Stimulated activated memory B cell treated with anti-CD40 and anti-IgM and Interleukin-4, amounts not matched to agents 10 μg/mL and 1 μg/mL and 100 μg/mL, for 72 hours (primary cell): ENCODE results near the gene MN1.
A peak's percentile ranks its signal among the peaks of the same experiment; 100 is the strongest.

Experiments
- ATAC-seq: fragments of 150-1000 bp; cut with Tn5 transposase; 2 replicates; pipeline ENCODE4 v1.10.0; 2021
- H3K27ac Mint-ChIP-seq: one replicate; pipeline ENCODE4 v1.8.0; 2022; ENCODE audit warnings: mild to moderate bottlenecking, mixed read lengths
- H3K27me3 Mint-ChIP-seq: one replicate; pipeline ENCODE4 v1.8.0; 2022; ENCODE audit warnings: mixed read lengths
- H3K36me3 Mint-ChIP-seq: one replicate; pipeline ENCODE4 v1.8.0; 2022; ENCODE audit warnings: mixed read lengths
- H3K4me1 Mint-ChIP-seq: one replicate; pipeline ENCODE4 v1.8.0; 2022; ENCODE audit warnings: mixed read lengths
- H3K4me3 Mint-ChIP-seq: one replicate; pipeline ENCODE4 v1.8.0; 2022; ENCODE audit warnings: mild to moderate bottlenecking, moderate library complexity, mixed read lengths
- H3K9me3 Mint-ChIP-seq: one replicate; pipeline ENCODE4 v1.8.0; 2022; ENCODE audit warnings: mixed read lengths

Gene MN1

DNA sequence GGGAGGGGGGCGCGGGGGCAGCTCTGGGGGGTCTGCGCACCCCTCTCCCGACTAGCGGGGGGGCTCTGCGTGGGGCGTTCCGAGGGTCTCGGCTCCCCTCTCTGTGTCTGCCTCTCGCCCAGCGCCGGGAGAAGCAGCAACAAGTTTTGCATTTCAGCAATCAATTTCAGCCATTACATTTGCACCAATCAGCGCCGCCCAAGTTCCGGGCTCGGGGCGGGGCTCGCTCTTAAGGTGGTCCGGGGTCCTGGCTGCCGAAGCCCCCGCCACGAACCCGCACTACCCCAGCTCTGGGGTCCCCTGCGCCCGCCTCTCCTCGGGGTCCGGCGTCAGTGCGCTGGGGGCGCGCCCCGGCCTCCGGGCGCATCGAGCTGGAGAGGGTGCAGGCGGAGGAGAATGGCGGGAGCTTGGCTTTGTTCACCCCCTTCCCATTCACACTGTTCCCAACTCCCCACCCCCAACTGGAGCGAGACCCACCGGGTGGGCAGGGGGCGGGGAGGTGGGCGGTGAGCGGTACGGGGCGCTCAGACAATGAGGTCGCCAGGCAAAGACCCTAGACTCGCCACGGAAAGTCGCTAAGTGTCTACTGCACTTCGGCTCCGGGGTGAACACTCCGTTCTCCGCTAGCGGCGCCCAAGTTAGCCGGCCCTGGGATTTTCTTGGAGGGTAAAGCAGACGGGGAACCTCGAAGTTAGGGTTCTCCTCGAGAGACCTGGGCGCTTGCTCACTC lies at the start of gene MN1:
MN1 (minus strand) TSS at position 141 of the 730 bp plus-strand sequence. CDS start 1,213 bp downstream, outside the sequence.
- H3K27ac Mint-ChIP-seq: no peak within 1 kb of the TSS
- H3K36me3 Mint-ChIP-seq: no peaks in the 10 kb centered on the region
- peaks cover 23% of the 10 kb centered on the region for H3K4me1 Mint-ChIP-seq
- H3K9me3 Mint-ChIP-seq: no peaks in the 10 kb centered on the region
- H3K27me3 Mint-ChIP-seq: peaks cover 43% of the 10 kb centered on the region
- peak within 1 kb of the TSS; percentile 81 for H3K4me3 Mint-ChIP-seq
- ATAC-seq: peak; percentile 45

DNA sequence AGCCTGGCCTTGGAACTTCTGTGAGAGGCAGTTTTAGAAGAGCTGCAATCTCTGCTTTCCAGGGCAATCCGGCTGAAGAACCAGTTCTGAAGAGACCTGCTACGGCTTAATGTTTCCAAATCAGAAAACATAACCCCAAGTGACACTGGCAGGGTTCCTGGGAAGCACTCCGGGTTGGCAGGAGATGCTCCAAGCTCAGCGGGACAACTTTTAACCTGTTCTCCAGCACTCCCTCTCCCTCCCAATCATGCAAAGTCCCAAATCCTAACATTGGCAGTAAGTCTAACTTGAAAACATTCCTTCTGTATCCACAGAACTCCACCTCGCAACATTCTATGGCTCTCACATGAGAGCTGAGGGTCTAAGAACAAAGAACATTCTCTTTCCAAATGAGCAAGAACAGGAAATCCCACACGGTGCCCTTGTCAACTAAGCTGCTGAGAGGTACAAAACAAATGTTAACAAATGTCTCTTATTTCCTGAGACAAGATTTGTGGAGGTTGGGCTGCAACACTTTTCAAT lies 48.5 kb upstream of the MN1 start:
- H3K9me3 Mint-ChIP-seq: no peaks in the 10 kb centered on the region
- H3K36me3 Mint-ChIP-seq: peaks cover 82% of the 10 kb centered on the region
- H3K27ac Mint-ChIP-seq: peak overlapping the region; percentile 38
- H3K27me3 Mint-ChIP-seq: no peaks in the 10 kb centered on the region
- no peak for ATAC-seq
- H3K4me1 Mint-ChIP-seq: no peaks in the 10 kb centered on the region
- no peak overlapping the region for H3K4me3 Mint-ChIP-seq

DNA sequence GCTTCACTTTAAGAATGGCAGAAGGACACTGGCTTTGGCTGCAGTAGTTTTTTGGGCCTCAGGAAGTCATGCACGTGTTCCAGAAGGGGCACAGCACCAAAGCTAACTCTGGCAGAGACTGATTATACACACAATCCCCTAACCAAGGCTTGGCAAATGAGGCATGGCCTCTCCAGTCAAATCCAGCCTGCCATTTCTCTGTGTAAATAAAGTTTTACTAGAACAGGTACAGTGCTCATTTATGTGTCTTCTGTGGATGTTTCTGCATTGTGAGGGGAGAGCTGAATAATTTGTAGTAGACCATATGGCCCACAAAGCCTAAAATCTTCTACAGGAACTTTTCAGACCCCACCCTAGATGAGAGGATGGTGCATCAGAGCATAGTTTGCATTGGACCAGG lies 46.4 kb upstream of the MN1 start:
- H3K36me3 Mint-ChIP-seq: peaks cover 75% of the 10 kb centered on the region
- no peak overlapping the region for H3K27ac Mint-ChIP-seq
- H3K27me3 Mint-ChIP-seq: no peaks in the 10 kb centered on the region

DNA sequence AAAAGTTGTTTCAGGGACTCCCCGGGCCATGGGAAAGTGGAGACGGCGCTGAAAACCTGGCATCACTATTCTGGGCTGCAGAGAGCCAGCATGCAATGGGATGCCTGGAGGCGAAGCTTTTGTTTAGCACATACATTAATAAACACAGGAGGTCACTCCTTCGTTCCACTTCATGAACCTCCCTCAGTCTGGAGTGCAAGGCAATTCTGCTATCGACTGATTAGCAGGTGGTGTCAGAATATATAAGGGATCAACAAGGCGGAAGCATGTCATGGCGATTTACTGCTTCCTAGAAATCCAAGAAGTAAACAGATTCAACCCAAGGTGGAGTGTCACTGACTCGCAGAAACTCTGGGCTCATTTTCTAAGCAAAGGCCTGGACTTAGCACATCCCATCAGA lies 45.4 kb upstream of the MN1 start:
- Mint-ChIP-seq H3K9me3 (no peaks in the 10 kb centered on the region), H3K4me3 (no peak overlapping the region), H3K4me1 (no peaks in the 10 kb centered on the region), H3K36me3 (peaks cover 78% of the 10 kb centered on the region), H3K27me3 (no peaks in the 10 kb centered on the region), H3K27ac (no peak overlapping the region)
- no peak for ATAC-seq

More for the DNA sequence above, 46.4 kb upstream of the MN1 start:
- no peak overlapping the region for H3K4me3 Mint-ChIP-seq
- no peaks in the 10 kb centered on the region for H3K9me3 Mint-ChIP-seq
- ATAC-seq: no peak
- H3K4me1 Mint-ChIP-seq: no peaks in the 10 kb centered on the region

DNA sequence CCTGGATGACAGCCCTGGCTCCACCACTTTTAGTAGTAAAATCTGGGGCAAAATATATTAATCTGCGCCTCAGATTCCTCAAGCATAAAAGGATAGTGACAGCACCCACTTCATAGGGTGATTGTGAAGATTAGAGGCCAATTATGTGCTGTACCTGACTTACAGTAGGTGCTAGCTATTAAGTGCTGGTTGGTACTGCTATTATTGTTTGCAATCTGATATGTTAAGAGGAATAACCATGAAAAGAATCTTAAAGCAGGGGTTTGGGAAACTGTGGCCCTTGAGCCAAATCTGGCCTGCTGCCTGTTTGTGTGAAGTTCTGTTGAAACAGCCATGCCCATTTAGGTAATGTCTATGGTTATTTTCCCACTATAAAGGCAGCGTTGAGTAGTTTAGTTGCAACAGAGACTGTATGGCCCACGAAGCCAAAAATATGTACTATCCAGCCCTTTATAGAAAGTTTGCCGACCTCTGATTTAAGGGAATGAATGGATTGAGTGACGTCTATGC lies 44.7 kb upstream of the MN1 start:
- Mint-ChIP-seq H3K36me3 (peaks cover 80% of the 10 kb centered on the region), H3K27ac (no peak overlapping the region), H3K27me3 (no peaks in the 10 kb centered on the region), H3K9me3 (no peaks in the 10 kb centered on the region), H3K4me3 (no peak overlapping the region), H3K4me1 (no peaks in the 10 kb centered on the region)
- ATAC-seq: no peak

DNA sequence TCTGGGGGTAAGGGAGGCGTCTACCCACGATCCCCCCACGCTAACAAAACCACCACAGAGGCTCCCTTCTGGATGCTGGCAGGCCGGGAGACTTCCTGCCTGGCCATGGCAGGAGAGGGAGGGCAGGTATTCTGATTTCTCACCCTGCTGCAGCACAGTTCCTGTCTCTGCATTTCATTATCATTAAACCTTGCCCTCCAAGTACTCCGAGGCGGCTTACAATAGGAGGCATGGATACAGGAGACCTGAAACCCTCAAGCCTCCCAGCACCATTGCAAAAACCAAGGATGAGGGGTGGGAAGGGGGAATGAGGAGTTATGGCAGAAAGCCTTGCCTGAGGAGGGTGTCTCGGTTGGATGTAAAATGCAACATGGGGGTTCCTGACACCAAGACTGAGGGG lies 44.1 kb upstream of the MN1 start:
- Mint-ChIP-seq H3K4me1 (no peaks in the 10 kb centered on the region), H3K27ac (no peak overlapping the region), H3K4me3 (no peak overlapping the region), H3K9me3 (no peaks in the 10 kb centered on the region), H3K27me3 (no peaks in the 10 kb centered on the region), H3K36me3 (peaks cover 81% of the 10 kb centered on the region)
- no peak for ATAC-seq

DNA sequence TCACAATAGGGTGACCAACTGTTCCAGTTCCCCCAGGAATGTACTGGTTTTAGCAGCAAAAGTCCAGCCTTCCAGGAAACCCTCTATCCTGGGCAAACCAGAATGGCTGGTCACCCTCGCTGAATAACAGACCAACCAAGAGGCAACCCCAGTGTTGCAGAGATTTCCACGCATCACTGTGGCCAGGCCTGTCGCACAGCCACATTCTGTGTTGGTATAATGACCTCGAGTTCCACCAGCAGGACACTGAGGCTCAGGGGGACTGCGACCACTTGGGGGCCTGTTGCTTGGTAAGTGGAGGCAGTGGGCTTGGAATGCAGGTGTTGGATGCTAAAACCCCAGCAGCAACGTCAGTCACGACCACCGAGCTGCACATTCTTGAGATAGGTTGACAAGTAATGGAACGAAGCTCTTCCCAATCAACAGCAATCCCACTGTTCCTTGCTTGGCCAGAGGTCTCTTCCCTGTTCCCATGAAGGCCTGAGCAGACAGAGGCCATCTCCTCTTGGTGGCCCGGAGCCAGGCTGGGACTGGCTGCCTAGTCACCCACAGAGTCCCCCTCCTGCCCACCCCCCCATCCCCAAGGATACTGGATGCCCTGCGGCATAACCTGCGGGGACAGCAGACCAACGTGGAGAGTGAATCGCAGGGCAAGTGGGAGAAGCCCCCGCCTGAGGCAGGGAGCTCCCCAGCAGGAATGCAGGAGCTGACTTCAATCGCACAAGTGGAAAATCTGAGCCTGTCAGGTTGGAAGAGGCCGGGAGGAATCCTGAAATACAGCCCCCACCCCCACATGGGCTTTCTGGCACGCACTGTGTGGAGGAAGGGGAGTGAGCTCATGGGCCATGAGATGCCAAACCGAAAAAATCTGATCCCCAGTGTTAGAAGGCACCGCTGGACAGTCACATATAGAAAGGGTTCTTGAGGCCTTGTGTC lies 43.4 kb upstream of the MN1 start:
- H3K9me3 Mint-ChIP-seq: no peaks in the 10 kb centered on the region
- H3K27ac Mint-ChIP-seq: no peak overlapping the region

DNA sequence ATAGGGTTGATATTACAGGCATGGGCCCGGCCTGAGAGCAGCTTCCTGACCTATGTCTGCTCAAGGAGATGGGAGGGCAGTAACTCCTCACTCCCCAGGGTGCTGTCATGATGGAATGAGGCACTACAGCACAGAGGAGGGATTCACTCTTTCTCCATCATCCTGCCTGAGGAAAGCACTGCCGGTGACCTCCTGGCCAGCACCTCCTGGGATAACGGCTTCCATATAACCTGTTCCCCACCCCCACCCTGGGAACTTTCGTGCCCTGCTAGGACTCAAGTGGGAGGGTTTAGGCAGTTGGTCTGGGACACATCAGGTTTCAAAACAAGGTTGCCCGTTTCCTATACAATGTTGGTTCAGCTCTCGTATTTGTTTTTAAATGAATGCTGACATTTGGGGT lies 42.7 kb upstream of the MN1 start:
- Mint-ChIP-seq H3K36me3 (peaks cover 81% of the 10 kb centered on the region), H3K9me3 (no peaks in the 10 kb centered on the region), H3K27me3 (no peaks in the 10 kb centered on the region), H3K4me1 (no peaks in the 10 kb centered on the region), H3K27ac (no peak overlapping the region), H3K4me3 (no peak overlapping the region)
- no peak for ATAC-seq

More for the DNA sequence above, 43.4 kb upstream of the MN1 start:
- H3K4me1 Mint-ChIP-seq: no peaks in the 10 kb centered on the region
- H3K36me3 Mint-ChIP-seq: peaks cover 81% of the 10 kb centered on the region
- no peak for ATAC-seq
- H3K4me3 Mint-ChIP-seq: no peak overlapping the region
- no peaks in the 10 kb centered on the region for H3K27me3 Mint-ChIP-seq

DNA sequence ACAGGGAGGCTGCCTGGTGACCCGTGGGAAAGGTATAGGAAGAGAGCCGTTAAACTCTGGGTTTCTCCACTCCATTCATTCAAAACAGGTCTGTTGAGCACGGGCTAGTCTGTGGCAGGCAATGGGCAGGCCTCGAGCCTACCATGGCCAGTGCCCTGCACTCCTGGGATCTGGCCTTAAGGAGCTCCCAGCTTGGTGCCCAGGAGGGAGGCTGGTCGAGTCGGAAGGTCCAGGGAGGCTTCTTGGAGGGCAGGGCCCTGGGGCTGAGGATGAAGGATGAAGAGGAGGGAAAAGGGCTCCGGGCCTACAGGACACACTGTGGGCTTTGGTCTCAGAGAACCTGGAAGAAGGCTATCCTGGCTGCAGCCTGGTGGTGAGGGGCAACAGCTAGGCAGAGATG lies 41.9 kb upstream of the MN1 start:
- no peaks in the 10 kb centered on the region for H3K4me1 Mint-ChIP-seq
- H3K9me3 Mint-ChIP-seq: no peaks in the 10 kb centered on the region
- H3K27ac Mint-ChIP-seq: no peak overlapping the region
- no peaks in the 10 kb centered on the region for H3K27me3 Mint-ChIP-seq
- peaks cover 78% of the 10 kb centered on the region for H3K36me3 Mint-ChIP-seq
- no peak overlapping the region for H3K4me3 Mint-ChIP-seq
- ATAC-seq: no peak

DNA sequence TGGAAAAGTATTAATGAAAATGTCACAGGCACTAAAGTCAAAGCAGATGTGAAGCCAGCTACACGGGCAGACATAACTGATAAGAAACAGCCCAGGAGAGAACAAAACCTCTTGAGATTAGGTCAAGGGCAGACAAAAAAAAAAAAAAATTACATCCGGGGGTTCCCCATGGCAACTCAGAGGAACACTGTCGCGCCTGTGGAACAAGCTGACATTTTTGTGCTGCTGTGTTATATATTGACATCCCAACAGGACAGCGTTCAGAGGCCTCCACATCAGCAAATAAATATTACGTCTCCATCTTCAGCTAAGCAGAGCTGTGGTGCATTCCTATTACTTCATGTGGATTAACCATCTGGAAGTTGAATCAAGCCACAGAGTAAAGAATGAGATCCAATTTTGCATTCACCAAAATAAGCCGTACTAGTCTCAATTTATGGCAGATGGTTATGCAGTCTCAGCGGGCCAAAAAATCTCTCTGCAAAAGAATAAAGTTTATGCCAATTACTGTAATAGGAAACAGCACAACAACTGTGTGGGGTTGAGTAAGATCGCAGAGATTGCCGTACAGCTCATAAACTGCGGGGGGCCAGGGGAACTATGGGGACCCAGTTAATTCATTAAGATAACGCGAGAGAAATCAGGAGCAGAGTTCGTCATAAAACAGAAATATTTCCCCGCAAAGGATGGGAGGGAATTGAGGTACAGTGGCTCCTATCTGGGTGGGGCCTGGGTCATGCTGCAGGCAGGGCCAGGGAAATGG lies 41.3 kb upstream of the MN1 start:
- Mint-ChIP-seq H3K27ac (no peak overlapping the region), H3K4me1 (no peaks in the 10 kb centered on the region), H3K27me3 (no peaks in the 10 kb centered on the region), H3K4me3 (no peak overlapping the region), H3K9me3 (peaks cover 3% of the 10 kb centered on the region), H3K36me3 (peaks cover 73% of the 10 kb centered on the region)
- ATAC-seq: no peak

DNA sequence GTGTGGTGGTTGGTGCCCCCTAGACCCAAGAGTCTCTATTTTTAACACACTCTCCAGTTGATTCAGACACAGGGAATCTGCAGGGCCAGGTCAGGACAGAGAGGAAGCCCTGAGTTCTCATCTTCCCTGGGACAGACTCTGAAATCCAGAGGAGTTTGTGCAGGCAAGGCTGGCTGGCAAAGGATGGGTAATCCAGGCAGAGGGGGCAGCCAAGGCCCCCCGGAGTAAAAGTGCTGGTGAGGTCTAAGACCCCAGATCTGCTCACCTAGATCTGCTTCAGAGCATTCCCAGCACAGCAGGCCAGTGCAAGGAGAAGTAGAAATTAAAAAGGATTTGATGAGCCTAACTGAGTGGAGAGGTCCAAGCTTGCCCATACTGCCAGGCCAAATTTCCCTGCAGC lies 40.6 kb upstream of the MN1 start:
- no peaks in the 10 kb centered on the region for H3K27me3 Mint-ChIP-seq
- H3K4me3 Mint-ChIP-seq: no peak overlapping the region
- peaks cover 10% of the 10 kb centered on the region for H3K9me3 Mint-ChIP-seq
- H3K4me1 Mint-ChIP-seq: no peaks in the 10 kb centered on the region
- peaks cover 74% of the 10 kb centered on the region for H3K36me3 Mint-ChIP-seq
- H3K27ac Mint-ChIP-seq: no peak overlapping the region
- ATAC-seq: no peak

DNA sequence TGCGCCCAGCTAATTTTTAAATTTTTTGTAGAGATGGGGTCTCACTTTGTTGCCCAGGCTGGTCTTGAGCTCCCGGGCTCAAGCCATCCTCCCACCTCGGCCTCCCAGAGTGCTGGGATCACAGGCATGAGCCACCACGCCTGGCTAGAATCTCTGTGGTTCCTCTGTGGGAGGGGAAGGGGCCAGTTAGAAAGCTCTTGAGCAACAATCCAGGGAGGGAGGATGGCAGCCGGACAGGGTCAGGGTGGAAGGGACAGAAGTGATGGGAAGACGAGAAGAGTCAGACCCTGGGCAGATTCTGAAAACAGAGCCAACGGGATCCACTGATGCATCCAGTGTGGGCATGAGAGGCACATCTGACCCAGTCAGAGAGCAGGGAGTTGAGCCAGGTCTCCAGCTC lies 38.9 kb upstream of the MN1 start:
- Mint-ChIP-seq H3K9me3 (peaks cover 13% of the 10 kb centered on the region), H3K4me1 (no peaks in the 10 kb centered on the region), H3K36me3 (peaks cover 65% of the 10 kb centered on the region), H3K4me3 (no peak overlapping the region), H3K27me3 (no peaks in the 10 kb centered on the region), H3K27ac (no peak overlapping the region)
- ATAC-seq: no peak

DNA sequence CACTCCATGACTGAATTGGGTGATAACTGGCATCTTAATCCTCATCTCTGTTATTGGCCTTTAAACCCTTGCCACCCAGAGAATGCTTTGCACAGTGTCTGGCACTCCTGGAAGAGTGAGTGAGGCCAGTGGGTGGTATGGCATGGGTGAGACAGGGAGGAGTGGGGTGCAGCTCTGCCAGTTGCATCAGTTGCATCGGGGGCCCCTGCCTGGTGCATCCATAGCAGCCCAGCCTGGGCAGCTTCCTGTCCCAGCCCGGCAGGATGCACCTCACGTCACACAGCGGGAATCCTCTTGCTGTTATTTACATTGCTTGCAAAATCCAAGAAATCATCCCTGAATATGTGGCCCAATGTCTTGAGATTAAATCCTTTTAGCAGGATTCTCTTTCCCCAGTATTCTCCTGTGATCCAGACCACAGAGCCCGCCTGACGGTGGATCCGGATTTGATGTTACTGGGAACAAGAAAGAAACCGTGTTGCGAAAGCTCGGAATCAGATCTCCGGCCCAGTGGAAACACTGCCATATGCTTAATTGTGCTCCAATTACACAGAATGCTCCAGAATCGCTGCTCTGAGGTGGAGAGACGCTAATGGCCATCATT lies 37.6 kb upstream of the MN1 start:
- Mint-ChIP-seq H3K9me3 (peaks cover 13% of the 10 kb centered on the region), H3K4me1 (no peaks in the 10 kb centered on the region), H3K27ac (no peak overlapping the region), H3K4me3 (no peak overlapping the region), H3K27me3 (no peaks in the 10 kb centered on the region), H3K36me3 (peaks cover 64% of the 10 kb centered on the region)
- ATAC-seq: no peak

DNA sequence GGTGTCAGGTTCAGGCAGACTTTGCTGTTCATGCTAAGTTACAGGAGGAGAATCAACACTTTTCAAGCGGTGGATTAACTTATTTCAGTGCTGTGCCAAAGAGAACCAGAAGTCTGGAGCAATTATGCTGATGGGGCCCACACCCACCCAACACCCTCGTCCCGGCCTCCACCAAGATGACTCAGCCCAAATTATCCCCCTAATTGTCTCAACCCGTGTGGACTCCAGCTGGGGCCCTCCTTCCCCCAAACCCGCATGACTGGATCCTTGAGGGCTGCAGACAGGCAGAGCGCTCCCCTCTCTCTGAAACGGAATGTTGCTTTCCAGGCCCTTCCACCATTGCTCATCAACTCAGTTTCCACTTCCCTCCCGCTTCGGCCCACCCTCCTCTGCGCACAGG lies 34.6 kb upstream of the MN1 start:
- Mint-ChIP-seq H3K4me3 (no peak overlapping the region), H3K27ac (no peak overlapping the region), H3K9me3 (peaks cover 13% of the 10 kb centered on the region), H3K27me3 (no peaks in the 10 kb centered on the region), H3K36me3 (peaks cover 39% of the 10 kb centered on the region), H3K4me1 (no peaks in the 10 kb centered on the region)
- no peak for ATAC-seq
